GM13976 (cell line): ENCODE measurements around the gene GTF2H4.
"Not testable (repeated sequence)": the region's sequence is repeated elsewhere in the genome, so short reads cannot be mapped to it uniquely, and the experiment has no call there.

Experiments
- DNase-seq: peaks from one replicate; pipeline ENCODE4 v3.0.0; 2012; ENCODE audit warnings: low spot score
- in situ Hi-C: fragments of 300-500 bp; cut with MboI; formaldehyde crosslinking; loops from one replicate; pipeline ENCODE4 v1.12.0; 2022; ENCODE audit warnings: low sequenced_read_pairs, mixed read lengths, inconsistent platforms; ENCODE audit not compliant: unreplicated experiment
- TF ChIP-seq, protein P1 (sequence below): IDR thresholded peaks from 2 replicates; pipeline ENCODE4 v1.5.1; 2012; ENCODE audit warnings: borderline replicate concordance, mild to moderate bottlenecking; ENCODE audit not compliant: insufficient read depth; ENCODE audit errors: extremely low read depth, missing control alignments, control extremely low read depth

Gene GTF2H4

DNA sequence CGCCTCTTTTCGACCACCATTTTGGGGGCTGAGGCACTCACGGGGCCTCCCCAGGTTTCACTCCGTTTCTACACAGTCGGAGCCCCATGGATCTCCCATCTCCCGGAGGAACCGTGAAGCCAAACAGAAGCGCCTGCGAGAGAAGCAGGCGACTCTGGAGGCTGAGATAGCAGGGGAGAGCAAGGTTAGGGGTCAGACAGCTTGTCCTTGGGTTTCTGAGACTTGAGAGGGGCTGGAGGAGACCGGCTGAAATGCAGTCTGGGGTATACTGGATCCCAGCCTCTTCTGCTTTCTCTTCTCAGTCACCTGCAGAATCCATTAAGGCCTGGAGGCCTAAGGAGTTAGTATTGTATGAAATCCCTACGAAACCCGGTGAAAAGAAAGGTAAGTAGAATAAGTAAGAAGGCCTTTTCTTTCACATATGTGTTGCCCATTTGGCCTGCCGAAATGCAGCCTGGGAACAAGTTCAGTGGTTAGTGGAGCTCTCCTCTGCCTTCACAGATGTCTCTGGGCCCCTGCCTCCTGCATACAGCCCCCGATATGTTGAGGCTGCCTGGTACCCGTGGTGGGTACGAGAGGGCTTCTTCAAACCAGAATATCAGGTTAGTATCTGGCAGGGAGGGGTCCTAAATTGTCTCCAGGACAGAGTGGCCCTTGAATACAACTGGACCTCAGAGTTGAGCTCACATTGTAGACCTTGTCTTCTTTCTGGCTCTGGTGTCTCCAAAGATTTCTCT is 7.0 kb downstream of the GTF2H4 start:
- no peak for DNase-seq
- in situ Hi-C loops = loop anchor here (5.0 kb wide), 1 partner anchor 162 kb away; no protein-coding TSS in a partner anchor
- TF ChIP-seq, protein P1, sequence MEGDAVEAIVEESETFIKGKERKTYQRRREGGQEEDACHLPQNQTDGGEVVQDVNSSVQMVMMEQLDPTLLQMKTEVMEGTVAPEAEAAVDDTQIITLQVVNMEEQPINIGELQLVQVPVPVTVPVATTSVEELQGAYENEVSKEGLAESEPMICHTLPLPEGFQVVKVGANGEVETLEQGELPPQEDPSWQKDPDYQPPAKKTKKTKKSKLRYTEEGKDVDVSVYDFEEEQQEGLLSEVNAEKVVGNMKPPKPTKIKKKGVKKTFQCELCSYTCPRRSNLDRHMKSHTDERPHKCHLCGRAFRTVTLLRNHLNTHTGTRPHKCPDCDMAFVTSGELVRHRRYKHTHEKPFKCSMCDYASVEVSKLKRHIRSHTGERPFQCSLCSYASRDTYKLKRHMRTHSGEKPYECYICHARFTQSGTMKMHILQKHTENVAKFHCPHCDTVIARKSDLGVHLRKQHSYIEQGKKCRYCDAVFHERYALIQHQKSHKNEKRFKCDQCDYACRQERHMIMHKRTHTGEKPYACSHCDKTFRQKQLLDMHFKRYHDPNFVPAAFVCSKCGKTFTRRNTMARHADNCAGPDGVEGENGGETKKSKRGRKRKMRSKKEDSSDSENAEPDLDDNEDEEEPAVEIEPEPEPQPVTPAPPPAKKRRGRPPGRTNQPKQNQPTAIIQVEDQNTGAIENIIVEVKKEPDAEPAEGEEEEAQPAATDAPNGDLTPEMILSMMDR = no peak

DNA sequence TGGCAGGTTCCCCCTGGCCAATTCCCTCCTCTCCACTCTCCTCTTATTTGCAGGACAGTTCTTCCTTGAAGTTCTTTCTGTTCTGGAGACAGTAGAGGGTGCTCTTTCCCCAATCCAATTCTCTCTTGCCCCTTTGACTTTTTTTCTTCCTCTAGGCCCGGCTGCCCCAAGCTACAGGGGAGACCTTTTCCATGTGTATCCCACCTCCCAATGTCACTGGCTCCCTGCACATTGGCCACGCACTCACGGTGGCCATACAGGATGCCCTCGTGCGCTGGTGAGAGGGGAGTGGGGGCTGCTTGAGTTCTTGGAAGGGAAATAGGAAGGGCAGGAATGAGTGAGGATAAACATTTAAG is 7.6 kb downstream of the GTF2H4 start:
- TF ChIP-seq, protein P1 = peak; percentile 45
- in situ Hi-C loops = loop anchor here (5.0 kb wide), 1 partner anchor 162 kb away; no protein-coding TSS in a partner anchor
- DNase-seq = peak; percentile 87

DNA sequence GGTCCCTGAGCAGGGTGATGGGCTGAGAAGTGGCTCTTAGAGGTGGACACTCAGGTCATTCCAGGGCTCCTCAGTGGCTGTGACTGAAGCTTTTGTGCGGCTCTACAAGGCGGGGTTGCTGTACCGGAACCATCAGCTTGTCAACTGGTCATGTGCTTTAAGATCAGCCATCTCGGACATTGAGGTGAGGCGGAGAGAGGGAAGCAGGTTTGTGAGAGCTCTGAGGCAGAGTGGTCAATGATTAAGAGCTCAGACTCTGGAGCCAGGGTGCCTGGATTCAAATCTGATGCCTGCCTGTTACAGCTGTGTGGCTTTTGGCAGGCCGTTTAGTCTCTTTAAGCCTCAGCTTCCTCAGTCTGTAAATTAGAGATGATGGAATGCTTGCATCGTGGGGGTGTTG is 9.0 kb downstream of the GTF2H4 start:
- in situ Hi-C loops = loop anchor here (5.0 kb wide), 1 partner anchor 160 kb away; no protein-coding TSS in a partner anchor
- no peak for DNase-seq
- TF ChIP-seq, protein P1 = no peak

GRCh38 chr6:30917487-30917886 is 9.5 kb downstream of the GTF2H4 start:
- no peak for DNase-seq
- in situ Hi-C loops = loop anchor here (5.0 kb wide), 1 partner anchor 160 kb away; no protein-coding TSS in a partner anchor
- TF ChIP-seq, protein P1 = no peak

DNA sequence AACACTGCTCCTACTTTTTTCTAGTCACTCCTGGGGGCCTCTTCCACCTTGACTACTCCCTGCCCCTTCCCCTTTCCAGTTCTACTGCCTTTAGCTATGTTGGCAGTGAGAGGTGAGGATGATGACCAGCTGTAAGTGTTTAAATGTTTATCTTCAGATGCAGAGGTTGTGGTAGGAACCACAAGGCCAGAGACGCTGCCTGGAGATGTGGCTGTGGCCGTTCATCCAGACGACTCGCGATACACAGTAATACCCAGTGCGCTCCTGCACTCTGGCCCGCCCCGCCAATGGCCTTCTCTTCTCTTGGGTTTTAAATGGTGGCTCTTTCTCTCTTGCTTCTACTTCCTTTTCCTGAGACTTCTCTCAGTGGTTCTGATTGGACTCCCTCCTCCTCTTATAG is 10.7 kb downstream of the GTF2H4 start:
- in situ Hi-C loops = loop anchor here (5.0 kb wide), 1 partner anchor 159 kb away; no protein-coding TSS in a partner anchor
- no peak for DNase-seq
- TF ChIP-seq, protein P1 = no peak

DNA sequence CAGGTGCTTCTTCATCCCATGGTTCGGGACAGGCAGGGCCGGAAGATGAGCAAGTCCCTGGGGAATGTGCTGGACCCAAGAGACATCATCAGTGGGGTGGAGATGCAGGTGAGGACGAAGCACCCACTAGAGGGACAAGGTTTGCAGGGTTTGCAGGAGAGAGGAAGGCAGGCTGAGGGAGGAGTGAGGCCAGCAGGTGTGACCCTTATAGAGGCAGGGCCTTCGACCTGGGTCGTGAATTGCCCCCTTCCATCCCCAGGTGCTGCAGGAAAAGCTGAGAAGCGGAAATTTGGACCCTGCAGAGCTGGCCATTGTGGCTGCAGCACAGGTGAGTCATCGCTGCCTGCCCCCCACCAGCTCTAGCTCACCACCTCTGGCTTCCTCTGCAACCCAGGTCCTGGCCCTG is 14.4 kb downstream of the GTF2H4 start:
- TF ChIP-seq, protein P1 = no peak
- in situ Hi-C loops = no loop called here
- no peak for DNase-seq

- in situ Hi-C loops, DNase-seq: not testable (repeated sequence)
Measured at GRCh38 chr6:30924040-30924627, 16.1 kb downstream of the GTF2H4 start.
